Skin of body (tissue), 3 donors: ENCODE results near the gene LMOD1. TPM values are rescaled to one million over a fixed set of nuclear protein-coding genes. Genes with fewer than 3 reads are reported as not detected.
"Not testable (repeated sequence)": the region's sequence is repeated elsewhere in the genome, so short reads cannot be mapped to it uniquely, and the experiment has no call there.

ENCODE experiments used
- DNase-seq: peaks from one replicate; lab custom pipeline; 2025; lab: John Stamatoyannopoulos, UW
- small RNA-seq: library from RNA; depleted of rRNA; stranded (forward); fragments of <200 nt; gene quantifications from one replicate; pipeline ENCODE3, GENCODE V24; 2014; ENCODE audit warnings: low replicate concordance
- total RNA-seq: library from RNA; depleted of rRNA; stranded (reverse); fragments of >200 nt; gene quantifications from one replicate; pipeline ENCODE4 v1.2.3, GENCODE V29; 2014

The LMOD1 gene
- total RNA-seq, 1 donor from 2014 or later, result 7.4 TPM

DNA sequence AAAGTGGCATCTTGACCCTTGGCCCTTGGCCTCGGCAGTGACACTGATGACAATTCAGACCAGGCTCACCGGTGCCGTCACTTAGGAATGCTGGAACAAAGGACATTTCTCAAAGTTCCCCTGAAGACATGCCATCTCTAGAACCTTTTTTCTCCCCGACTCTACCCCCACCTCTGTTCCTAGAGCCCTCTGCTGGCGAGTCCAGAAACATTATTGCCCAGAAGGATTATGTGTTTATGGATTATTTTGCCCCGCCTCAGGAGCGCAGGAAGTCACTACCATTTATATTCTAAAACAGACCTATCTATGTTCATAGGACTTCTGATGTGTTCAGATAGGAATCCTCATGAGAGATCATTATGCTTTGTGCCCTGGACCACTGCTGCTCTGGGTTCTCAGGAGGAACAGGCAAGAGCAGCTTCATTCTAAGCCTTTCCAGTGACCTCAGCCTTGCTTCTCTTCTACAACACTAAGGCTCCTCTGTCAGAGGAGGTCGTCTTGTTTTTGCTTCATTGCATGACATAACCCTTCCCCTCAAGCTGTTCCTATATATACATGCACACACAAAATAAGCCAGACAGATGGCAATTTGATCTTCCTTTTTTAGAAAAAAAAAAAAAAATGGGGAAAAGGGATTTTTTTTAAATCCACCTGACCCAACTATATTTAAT lies 70.1 kb downstream of the LMOD1 start:
- DNase-seq, result no peak

DNA sequence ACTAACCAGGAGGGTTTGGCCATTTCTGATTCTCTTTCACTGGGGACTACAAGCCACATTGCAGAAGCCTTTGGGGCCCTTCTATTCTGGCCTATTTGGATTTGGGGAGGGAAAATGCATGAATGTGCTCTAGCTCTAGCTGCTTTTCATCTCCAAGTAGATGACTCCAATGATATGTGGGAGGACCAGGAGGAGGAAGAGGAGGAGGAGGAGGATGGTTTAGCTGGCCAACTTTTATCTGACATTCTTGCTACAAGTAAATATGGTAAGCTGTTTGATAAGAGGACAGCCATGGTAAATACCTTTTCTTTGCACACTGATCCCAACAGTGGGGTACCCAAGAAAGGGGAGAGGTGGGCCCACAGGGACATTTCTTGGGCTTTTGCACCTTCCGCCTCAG lies 71.7 kb downstream of the LMOD1 start:
- DNase-seq, result no peak

DNA sequence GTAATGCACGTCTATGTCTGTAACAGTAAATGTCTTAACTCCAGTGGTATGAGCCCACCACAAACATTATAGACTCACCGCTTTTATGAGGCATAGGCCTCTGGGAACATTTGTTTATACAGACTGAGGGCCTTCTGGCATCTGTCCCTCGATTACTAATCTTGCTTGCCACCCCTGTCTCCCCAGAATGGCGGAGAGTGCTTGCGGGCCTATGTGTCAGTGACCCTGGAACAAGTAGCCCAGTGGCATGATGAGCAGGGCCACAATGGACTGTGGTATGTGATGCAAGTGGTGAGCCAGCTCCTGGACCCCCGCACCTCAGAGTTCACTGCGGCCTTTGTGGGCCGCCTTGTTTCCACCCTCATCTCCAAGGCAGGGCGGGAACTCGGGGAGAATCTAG lies 76.0 kb downstream of the LMOD1 start:
- no peak for DNase-seq

DNA sequence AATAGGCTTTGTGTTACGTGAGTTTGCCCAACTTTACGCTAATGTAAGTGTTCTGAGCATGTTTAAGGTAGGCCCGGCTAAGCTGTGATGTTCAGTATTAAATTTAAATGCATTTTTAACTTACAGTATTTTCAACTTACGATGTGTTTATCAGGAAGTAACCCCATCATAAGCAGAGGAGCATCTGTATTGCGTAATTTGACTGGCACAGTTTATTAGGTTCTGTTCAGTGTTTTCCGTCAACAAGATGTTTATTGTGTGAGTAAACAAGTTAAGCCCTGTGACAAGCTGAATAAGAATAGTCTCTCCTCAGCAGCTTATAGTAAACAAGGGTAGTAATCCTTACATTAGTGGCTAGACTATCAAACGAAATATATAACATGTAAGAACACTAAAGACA lies 84.9 kb downstream of the LMOD1 start:
- DNase-seq, result no peak

DNA sequence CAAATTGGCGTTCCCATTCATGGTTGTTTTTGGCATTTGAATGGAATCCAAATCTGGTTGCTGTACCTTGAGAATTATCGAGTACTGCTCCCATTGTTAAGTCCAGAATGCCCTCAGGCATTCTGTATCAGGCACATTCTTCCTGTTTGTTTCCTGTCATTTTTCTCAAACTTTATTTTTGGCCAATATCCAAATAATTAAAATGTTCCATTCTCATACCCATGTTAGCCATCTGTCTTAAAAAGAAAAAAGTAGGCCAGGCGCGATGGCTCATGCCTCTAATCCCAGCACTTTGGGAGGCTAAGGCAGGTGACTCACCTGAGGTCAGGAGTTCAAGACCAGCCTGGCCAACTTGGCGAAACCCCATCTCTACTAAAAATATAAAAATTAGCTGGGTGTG lies 86.9 kb downstream of the LMOD1 start:
- DNase-seq, result no peak

DNA sequence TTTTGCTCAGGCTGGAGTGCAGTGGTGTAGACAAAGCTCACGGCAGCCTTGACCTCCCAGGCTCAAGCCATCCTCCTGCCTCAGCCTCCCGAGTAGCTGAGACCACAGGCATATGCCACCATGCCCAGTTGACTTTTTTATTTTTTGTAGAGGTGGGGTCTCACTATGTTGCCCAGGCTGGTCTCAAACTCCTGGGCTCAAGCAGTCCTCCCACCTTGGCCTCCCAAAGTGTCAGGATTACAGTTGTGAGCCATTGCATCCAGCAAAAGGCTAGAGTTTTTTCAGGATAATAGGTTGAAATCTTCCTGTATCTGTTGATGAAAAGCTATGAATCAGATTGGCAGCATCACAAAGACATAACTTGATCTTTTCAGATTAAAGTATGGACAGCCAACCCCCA lies 89.6 kb downstream of the LMOD1 start:
- DNase-seq, result not testable (repeated sequence)

DNA sequence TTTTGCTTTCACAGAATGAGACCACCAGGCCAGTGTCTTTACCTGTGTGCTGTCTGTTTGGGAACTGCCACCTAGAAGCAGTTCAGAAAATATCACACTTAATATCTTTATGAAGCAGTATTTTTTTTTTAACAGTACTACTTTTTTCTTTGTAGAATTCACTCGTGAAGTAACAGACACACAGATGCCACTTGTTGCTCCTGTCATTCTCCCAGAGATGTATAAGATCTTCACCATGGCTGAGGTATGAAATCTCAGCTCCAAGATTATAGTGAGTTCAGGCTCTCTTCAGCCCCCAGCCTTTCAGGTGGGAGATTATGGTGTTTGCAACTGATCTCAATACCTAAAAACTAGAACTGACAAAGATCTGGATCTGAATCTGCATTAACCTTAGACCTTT lies 94.4 kb downstream of the LMOD1 start:
- no peak for DNase-seq

DNA sequence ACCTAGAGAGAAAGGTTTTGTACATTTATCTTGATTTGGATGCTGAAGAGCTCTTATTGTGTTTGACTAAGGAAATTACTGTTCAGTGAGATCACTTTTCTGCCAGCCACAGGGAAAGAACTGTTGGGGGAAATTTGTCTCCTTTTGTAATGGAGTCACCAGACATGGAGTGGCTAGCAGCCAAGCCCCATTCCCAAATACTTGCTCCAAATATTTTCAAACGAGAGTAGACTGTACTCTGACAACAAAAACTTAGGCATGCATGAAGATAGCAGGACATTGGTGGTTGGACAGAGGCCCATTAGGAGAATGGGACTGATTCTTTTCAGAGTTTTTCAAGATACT lies 96.3 kb downstream of the LMOD1 start:
- peak; percentile 16 for DNase-seq

DNA sequence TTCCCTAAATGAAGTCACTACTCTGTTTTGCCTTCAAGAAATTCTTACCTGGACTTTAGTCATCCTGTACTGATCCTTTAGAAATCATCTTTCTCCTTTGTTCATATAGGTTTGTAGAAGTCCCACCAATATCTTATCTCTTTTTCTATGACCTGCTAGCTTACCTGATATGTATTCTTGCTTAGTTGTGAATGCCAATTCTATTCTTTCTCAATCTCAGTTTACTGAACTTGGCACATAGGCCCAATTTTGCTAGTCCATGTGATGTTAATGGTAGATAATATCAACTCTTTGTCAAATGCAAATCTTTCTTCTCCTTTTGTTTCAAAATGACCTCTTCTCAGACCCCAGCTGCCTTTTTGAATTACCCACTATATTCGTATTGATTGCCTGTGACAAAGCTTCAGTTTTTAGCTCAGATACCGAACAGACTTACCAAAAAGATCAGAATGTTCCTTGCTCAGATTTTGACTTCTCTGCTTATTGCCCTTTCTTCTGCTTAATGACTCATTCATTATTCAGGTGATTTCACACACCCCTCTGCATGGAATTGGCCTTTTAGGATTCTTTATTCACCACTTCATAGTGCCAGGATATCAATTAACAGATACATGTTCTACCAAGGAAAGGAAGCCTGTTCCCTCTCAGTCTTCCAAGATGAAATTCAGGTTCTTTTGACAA lies 96.8 kb downstream of the LMOD1 start:
- no peak for DNase-seq

DNA sequence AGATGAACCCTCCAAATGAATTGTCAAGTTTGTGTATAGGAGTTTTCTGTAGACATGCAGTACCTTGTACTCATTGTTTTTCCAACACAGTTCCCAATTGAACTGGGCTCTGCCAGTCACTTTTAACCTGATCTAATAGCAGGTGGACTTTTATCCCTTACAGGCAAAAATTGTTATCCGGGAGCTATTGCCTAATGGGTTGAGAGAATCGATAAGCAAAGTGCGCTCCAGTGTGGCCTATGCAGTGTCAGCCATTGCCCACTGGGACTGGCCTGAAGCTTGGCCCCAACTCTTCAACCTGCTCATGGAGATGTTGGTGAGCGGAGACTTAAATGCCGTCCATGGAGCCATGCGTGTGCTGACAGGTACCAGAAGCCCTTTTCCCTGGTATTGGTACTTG lies 98.1 kb downstream of the LMOD1 start:
- DNase-seq, result no peak

DNA sequence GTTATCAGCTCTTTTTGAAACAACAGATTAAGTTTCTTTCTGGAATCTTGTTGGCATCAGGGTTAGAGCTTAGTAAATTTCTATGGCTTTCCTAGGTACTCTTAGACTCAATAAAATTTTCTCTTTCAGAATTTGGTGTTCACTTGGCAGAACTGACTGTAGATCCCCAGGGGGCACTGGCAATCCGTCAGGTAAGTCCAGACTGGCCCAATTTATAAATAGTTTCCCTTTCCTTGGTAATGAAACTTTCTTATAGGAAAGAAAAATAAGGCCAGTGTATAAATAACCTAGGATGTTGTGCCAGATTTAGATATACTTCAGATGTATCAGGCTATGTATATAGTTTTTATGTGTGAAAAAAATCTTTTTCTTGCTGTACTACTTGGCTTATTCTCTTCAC lies 99.2 kb downstream of the LMOD1 start:
- no peak for DNase-seq

Small RNAs within 50 kb of the gene (small RNA-seq; reads per million reads assigned to genes)
- gene MIR6739 (not detected), gene RF00156 (not detected)

Other genes with a start within 250 kb of the LMOD1 start
- gene IPO9, start 117.4 kb downstream of the LMOD1 start, total RNA-seq, result 22.3 TPM
- gene SHISA4, start 57.6 kb downstream of the LMOD1 start, total RNA-seq, result 7.9 TPM
- gene TIMM17A, start 9.0 kb upstream of the LMOD1 start, total RNA-seq, result 30.0 TPM
- gene RNPEP, start 36.1 kb upstream of the LMOD1 start, total RNA-seq, result 20.2 TPM
- gene ELF3, start 64.0 kb upstream of the LMOD1 start, total RNA-seq, result 14.0 TPM
- not detected for gene GPR37L1, start 176.4 kb upstream of the LMOD1 start, total RNA-seq
- 20.8 TPM for gene ARL8A, start 198.2 kb upstream of the LMOD1 start, total RNA-seq
- 1.4 TPM for gene PTPN7, start 214.1 kb upstream of the LMOD1 start, total RNA-seq
- 11.9 TPM for gene LGR6, start 247.3 kb upstream of the LMOD1 start, total RNA-seq